Colonic mucosa (tissue), 4 donors: ENCODE measurements around the gene SAP25. TPM values are rescaled to one million over a fixed set of nuclear protein-coding genes. Genes with fewer than 3 reads are reported as not detected.

Experiments used
- DNase-seq: peaks from one replicate; pipeline ENCODE4 v3.0.0-alpha.2; 2020
- H3K27ac ChIP-seq: fragments of 200-600 bp; one replicate; pipeline ENCODE4 v1.8.0; 2021
- H3K27me3 ChIP-seq: fragments of 200-600 bp; one replicate; pipeline ENCODE4 v1.8.0; 2021
- H3K36me3 ChIP-seq: fragments of 200-600 bp; one replicate; pipeline ENCODE4 v1.8.0; 2021
- H3K4me1 ChIP-seq: fragments of 200-600 bp; one replicate; pipeline ENCODE4 v1.8.0; 2021; ENCODE audit warnings: mild to moderate bottlenecking
- H3K4me3 ChIP-seq: fragments of 200-600 bp; one replicate; pipeline ENCODE4 v1.8.0; 2021
- H3K9ac ChIP-seq, 2 donors: one replicate each; pipeline ENCODE4 v1.7.0; 2013; ENCODE audit warnings: control low read depth in 2 of 2, low read depth in 2 of 2, low read length in 2 of 2
- H3K9me3 ChIP-seq: fragments of 200-600 bp; one replicate; pipeline ENCODE4 v1.8.0; 2021
- CTCF ChIP-seq: fragments of 200-600 bp; IDR thresholded peaks from one replicate; pipeline ENCODE4 v1.8.0; 2022; ENCODE audit warnings: antibody characterized with exemption, mild to moderate bottlenecking
- intact Hi-C: fragments of 100-400 bp; cut with DNase I; formaldehyde crosslinking; loops from one replicate; pipeline ENCODE4 v1.14.1; 2022
- total RNA-seq, 2 donors: library from RNA; stranded (reverse); fragmentation: NEBNext Ultra II Directional in 1 of 2; extraction: Animal tissue kit (Norgen Biotek cat#: 25700) in 1 of 2; gene quantifications; one replicate each; pipeline ENCODE4 v1.2.1, GENCODE V29; 2021
- donor health status: healthy.
- donor health status: DM: no; HTN: no; CAD: no.
- donor health status: DM: no; HTN: no; CAD: no.

The SAP25 gene
- total RNA-seq, 2 donors from 2014 or later = 0.69 to 5.5 TPM

DNA sequence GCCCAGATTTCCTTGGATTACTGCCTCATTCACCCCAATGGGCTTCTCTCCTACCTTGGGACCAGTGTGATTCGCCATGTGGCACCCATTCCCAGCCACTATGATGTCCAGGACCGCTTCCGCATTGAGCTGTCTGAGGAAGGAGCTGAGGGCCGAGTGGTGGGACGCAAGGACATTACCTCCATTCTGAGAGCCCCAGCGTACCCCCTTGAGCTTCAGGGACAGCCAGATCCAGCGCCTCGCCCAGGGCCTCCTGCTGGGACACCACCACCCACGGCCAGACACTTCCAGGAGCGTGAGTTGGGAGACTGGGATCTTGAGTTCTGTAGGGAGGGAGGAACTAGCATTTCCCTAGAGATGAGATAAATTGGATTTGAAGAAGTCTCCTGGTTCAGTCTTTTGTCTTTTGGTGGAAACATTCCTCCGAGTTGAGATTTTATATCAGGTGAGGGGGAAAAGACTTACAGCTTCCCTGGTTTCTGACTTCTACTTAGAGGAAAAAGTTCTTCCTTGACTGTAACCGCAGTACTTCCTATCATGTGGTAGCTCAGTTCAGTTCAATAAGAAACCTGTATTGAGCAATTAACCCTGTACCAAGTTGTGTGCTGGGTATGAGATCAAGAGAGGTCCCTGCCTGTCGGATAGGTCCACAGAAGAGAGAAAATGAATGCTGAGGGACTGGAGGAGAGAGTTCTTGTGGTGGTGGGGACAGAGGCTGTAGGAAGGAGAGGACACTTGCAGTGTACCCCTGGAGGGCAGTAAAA lies 39.9 kb upstream of the SAP25 start:
- TF ChIP-seq CTCF = no peak
- Histone ChIP-seq H3K27me3 (no peaks in the 10 kb centered on the region), H3K4me3 (peak overlapping the region; percentile 71), H3K9me3 (no peaks in the 10 kb centered on the region), H3K27ac (no peak overlapping the region), H3K4me1 (no peaks in the 10 kb centered on the region), H3K36me3 (no peaks in the 10 kb centered on the region), H3K9ac (peak overlapping the region in 1 of 2 donors; percentile 86)
- DNase-seq = no peak
- intact Hi-C loops = no loop called here

GRCh38 chr7:100612730-100613390 lies 39.2 kb upstream of the SAP25 start:
- Histone ChIP-seq H3K27me3 (no peaks in the 10 kb centered on the region), H3K27ac (no peak overlapping the region), H3K4me1 (no peaks in the 10 kb centered on the region), H3K36me3 (no peaks in the 10 kb centered on the region), H3K9ac (peak overlapping the region; percentile 69 to 86), H3K9me3 (no peaks in the 10 kb centered on the region), H3K4me3 (peak overlapping the region; percentile 71)
- no peak for TF ChIP-seq CTCF
- DNase-seq = peak; percentile 25
- intact Hi-C loops = no loop called here

DNA sequence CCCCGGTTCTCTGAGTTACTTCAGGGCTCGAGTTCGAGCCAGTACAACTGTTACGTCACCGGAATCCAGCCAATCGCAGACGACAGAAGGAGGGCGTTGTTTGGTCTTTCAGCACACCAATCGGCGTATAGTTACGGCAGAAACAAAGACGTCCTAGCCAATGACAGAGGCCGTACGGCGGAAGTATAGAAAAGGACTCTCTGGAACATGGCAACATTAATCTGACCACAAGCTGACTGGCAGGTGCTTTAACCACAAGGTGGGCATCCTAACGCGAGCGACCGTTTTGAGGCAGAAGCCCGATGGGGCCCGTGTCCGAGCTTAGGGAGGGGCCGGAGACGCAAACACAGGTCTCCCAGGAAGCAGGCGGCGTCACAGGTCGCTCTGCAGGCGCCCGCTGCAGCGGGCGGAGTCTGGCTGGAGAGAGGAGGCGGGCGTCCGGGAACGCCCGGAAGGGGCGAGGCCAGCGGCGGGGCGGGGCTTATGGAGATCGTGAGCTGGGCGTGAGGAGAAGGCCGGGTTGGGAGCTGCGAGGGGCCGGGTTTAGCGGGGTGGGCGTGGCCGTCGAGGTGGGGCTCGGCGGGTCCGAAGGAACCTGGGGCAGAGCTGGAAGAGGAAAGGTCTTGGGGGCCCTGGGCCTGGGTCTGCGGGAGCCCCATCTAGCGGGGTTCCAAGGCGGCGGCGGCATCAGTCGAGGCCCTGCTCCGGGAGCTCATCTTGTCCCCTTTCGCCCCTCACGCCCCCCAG lies 38.5 kb upstream of the SAP25 start, which contains the start of gene MOSPD3:
Gene MOSPD3 (plus strand): TSS at position 558 of the 747 bp plus-strand sequence. CDS start 252 bp downstream, outside the sequence.
- Histone ChIP-seq H3K9me3 (no peaks in the 10 kb centered on the region), H3K27me3 (no peaks in the 10 kb centered on the region), H3K9ac (peak within 1 kb of the TSS; percentile 69 to 86), H3K27ac (peak within 1 kb of the TSS; percentile 89), H3K4me1 (no peaks in the 10 kb centered on the region), H3K4me3 (peak within 1 kb of the TSS; percentile 71), H3K36me3 (no peaks in the 10 kb centered on the region)
- TF ChIP-seq CTCF = no peak
- peak; percentile 100 for DNase-seq
- intact Hi-C loops = no loop called here

DNA sequence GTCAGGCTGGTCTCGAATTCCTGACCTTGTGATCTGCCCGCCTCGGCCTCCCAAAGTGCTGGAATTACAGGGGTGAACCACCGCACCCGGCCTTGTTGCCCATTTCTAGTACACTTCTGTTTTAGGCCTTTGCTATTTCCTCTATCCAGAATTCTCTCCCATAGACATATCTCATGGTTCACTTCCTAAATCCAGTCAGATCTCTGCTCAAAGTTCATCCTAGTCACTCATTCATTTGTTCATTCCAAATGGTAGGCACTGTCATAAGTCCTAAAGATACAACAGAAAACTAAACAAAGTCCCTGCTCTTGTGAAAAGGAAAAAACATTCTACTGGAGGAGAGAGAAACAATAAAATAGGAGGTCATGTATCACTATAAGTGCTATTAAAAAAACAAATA lies 36.3 kb upstream of the SAP25 start:
- Histone ChIP-seq H3K36me3 (no peaks in the 10 kb centered on the region), H3K9ac (no peak overlapping the region), H3K4me3 (no peak overlapping the region), H3K27me3 (no peaks in the 10 kb centered on the region), H3K4me1 (peaks cover 3% of the 10 kb centered on the region), H3K27ac (no peak overlapping the region), H3K9me3 (no peaks in the 10 kb centered on the region)
- no peak for TF ChIP-seq CTCF
- intact Hi-C loops = loop anchor here (10.0 kb wide), 1 partner anchor 65 kb away; the partner anchor contains the start of gene GNB2
- no peak for DNase-seq

DNA sequence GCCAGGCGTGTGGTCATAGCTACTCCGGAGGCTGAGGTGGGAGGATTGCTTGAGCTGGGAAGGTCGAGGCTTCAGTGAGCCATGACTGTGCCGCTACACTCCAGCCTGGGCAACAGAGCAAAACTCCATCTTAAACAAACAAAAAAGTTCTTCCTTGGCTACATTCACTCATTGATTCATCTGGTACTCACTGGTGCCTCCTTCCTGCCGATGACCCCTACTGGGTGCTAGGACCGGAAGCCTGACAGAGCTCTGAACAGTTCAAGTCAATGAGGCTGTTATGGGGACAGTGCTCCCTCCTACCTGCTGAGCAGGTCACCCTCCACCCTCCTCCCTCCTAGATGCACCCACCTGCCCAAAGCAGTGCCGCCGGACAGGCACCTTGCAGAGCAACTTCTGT lies 33.4 kb upstream of the SAP25 start:
- Histone ChIP-seq H3K9ac (no peak overlapping the region), H3K4me1 (peaks cover 5% of the 10 kb centered on the region), H3K4me3 (no peak overlapping the region), H3K27me3 (no peaks in the 10 kb centered on the region), H3K27ac (no peak overlapping the region), H3K36me3 (no peaks in the 10 kb centered on the region), H3K9me3 (no peaks in the 10 kb centered on the region)
- no peak for DNase-seq
- intact Hi-C loops = loop anchor here (10.0 kb wide), 1 partner anchor 68 kb away; the partner anchor contains the start of gene GNB2
- no peak for TF ChIP-seq CTCF
